K562 (cell line): ENCODE measurements around the gene ST3GAL5. TPM values are rescaled to one million over a fixed set of nuclear protein-coding genes. Genes with fewer than 3 reads are reported as not detected.

ENCODE experiments used
- HDAC8 ChIP-seq: fragments of 450-650 bp; IDR thresholded peaks from 2 replicates; pipeline ENCODE4 v1.6.1; 2016; ENCODE audit warnings: mild to moderate bottlenecking, missing genetic modification characterization, moderate library complexity, missing compliant biosample characterization
- ILF3 ChIP-seq: fragments of 450-650 bp; IDR thresholded peaks from 2 replicates; pipeline ENCODE4 v1.6.1; 2018; ENCODE audit warnings: antibody characterized with exemption, mild to moderate bottlenecking, moderate library complexity, borderline replicate concordance
- KAT2B ChIP-seq: IDR thresholded peaks from one replicate; pipeline ENCODE4 v1.6.1; 2012; ENCODE audit warnings: low read depth, mild to moderate bottlenecking, control low read depth, inconsistent platforms, low read length, moderate library complexity
- ZNF586 ChIP-seq: fragments of 450-650 bp; formaldehyde crosslinking; conservative IDR thresholded peaks from 2 replicates; pipeline ENCODE4 v1.4.0; 2020; ENCODE audit warnings: mild to moderate bottlenecking, moderate library complexity
- ZNF764 ChIP-seq: fragments of 250-450 bp; sonication (Bioruptor Pico); IDR thresholded peaks from 2 replicates; pipeline ENCODE4 v1.4.0; 2020; ENCODE audit warnings: low read depth, mild to moderate bottlenecking, moderate library complexity
- ZNF77 ChIP-seq: fragments of 250-450 bp; sonication (Bioruptor Pico); IDR thresholded peaks from 2 replicates; pipeline ENCODE4 v1.5.0; 2020
- polyA plus RNA-seq, 8 experiments: library from polyadenylated mRNA; depleted of rRNA in 4 of 8; stranded (reverse) in 5 of 8; unstranded in 3 of 8; fragments of >200 nt; fragmentation: Nextera tagmentation in 2 of 8; fragmentation: Illumina TruSeq in 1 of 8; extraction: Ambion mirVana in 2 of 8; extraction: Trizol in 1 of 8; gene quantifications; 2 replicates each; pipeline versions ENCODE4 v1.2.1 to v1.2.3, GENCODE V29; 2011 to 2014; ENCODE audit warnings: inconsistent platforms in 1 of 8, missing spikeins in 1 of 8
- total RNA-seq, 7 experiments: library from RNA; depleted of rRNA in 6 of 7; stranded (reverse); fragments of >200 nt in 6 of 7; fragmentation: Illumina TruSeq in 2 of 7; extraction: Trizol in 2 of 7; gene quantifications; 2 replicates each; pipeline versions ENCODE4 v1.2.1 to v1.2.3, GENCODE V29; 2011 to 2021; ENCODE audit warnings: low replicate concordance in 1 of 7
- TF ChIP-seq, protein P1 (sequence below): fragments of 250-450 bp; sonication (Bioruptor Pico); IDR thresholded peaks from 2 replicates; pipeline ENCODE4 v1.4.0; 2020
- TF ChIP-seq, protein P2 (sequence below): sonication (generic); formaldehyde crosslinking; IDR thresholded peaks from 2 replicates; pipeline ENCODE4 v1.8.1; 2023; ENCODE audit warnings: mild to moderate bottlenecking, missing genetic modification reagents
- TF ChIP-seq, protein P3 (sequence below): fragments of 450-650 bp; IDR thresholded peaks from 2 replicates; pipeline ENCODE4 v1.6.1; 2017; ENCODE audit warnings: antibody characterized with exemption
- TF ChIP-seq, protein P4 (sequence below): sonication (generic); formaldehyde crosslinking; IDR thresholded peaks from 2 replicates; pipeline ENCODE4 v1.4.0; 2020; ENCODE audit warnings: mild to moderate bottlenecking, missing genetic modification reagents
- TF ChIP-seq, protein P5 (sequence below): IDR thresholded peaks from 2 replicates; pipeline ENCODE4 v1.6.1; 2011; ENCODE audit warnings: borderline replicate concordance, low read depth, mild to moderate bottlenecking, moderate library complexity, low read length; ENCODE audit not compliant: insufficient read depth, poor library complexity, severe bottlenecking
- TF ChIP-seq, protein P6 (sequence below): fragments of 450-650 bp; IDR thresholded peaks from 2 replicates; pipeline ENCODE4 v1.6.1; 2017; ENCODE audit warnings: antibody characterized with exemption, mild to moderate bottlenecking

The ST3GAL5 gene
- total and polyA plus RNA-seq, 9 of the 15 experiments (the other 6 are each of a cell fraction or from before 2014, with no cell fraction given) = 1.6 to 10.0 (median 4.2) TPM

DNA sequence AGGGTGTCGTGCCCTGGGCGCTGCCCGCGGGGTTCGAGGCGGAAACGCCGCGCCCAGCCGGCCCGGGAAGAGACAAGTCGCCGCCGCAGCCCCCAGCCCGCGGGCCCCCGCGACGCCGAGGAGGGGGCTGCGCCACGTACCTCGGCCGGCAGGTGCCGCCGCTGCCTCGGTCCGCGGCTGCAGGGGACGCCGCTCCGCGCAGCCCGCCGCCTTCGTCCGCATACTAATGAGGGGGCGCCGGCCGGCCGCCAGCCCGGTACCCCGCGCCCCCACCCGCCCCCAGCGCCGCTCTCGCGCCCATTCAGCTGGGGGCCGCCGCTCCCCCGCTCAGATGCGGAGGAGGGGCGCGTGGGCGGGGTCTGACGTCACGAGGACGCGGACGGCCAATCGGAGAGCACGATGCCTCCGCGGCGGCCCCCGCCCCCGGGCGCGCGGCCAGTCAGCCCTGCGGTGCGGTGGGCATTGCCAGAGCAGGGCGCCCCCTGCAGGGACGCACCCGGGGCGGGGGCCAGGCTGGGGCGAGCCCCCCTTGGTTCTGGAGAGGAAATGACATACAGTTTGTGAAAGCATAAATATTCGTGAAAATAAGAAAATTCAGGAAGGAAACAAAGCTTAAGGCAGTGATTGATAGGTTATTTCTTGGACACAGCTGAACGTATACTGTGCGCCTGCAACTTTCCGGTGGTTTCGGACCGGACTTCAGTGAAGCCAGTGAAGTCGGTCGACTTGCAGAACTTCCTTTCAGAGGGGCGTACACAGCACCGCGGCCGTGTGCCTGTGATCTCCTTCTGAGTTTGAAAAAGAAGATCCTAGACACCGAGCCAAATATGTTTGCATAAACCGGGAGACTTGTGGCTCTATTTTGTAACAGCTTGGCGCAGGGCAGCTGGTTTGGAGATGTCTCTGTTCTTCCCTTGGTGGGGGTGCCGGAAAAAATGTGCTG lies at the start of gene ST3GAL5 (continued):
- TF ChIP-seq, protein P1, sequence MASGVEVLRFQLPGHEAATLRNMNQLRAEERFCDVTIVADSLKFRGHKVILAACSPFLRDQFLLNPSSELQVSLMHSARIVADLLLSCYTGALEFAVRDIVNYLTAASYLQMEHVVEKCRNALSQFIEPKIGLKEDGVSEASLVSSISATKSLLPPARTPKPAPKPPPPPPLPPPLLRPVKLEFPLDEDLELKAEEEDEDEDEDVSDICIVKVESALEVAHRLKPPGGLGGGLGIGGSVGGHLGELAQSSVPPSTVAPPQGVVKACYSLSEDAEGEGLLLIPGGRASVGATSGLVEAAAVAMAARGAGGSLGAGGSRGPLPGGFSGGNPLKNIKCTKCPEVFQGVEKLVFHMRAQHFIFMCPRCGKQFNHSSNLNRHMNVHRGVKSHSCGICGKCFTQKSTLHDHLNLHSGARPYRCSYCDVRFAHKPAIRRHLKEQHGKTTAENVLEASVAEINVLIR = peak; percentile 71
- TF ChIP-seq ILF3 (no peak), HDAC8 (tag) (no peak), ZNF764 (no peak), KAT2B (no peak), ZNF586 (CRISPR knock-in tag) (no peak), ZNF77 (CRISPR knock-in tag) (no peak)
- TF ChIP-seq, protein P2, sequence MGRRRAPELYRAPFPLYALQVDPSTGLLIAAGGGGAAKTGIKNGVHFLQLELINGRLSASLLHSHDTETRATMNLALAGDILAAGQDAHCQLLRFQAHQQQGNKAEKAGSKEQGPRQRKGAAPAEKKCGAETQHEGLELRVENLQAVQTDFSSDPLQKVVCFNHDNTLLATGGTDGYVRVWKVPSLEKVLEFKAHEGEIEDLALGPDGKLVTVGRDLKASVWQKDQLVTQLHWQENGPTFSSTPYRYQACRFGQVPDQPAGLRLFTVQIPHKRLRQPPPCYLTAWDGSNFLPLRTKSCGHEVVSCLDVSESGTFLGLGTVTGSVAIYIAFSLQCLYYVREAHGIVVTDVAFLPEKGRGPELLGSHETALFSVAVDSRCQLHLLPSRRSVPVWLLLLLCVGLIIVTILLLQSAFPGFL (CRISPR knock-in tag) = no peak
- TF ChIP-seq, protein P3, sequence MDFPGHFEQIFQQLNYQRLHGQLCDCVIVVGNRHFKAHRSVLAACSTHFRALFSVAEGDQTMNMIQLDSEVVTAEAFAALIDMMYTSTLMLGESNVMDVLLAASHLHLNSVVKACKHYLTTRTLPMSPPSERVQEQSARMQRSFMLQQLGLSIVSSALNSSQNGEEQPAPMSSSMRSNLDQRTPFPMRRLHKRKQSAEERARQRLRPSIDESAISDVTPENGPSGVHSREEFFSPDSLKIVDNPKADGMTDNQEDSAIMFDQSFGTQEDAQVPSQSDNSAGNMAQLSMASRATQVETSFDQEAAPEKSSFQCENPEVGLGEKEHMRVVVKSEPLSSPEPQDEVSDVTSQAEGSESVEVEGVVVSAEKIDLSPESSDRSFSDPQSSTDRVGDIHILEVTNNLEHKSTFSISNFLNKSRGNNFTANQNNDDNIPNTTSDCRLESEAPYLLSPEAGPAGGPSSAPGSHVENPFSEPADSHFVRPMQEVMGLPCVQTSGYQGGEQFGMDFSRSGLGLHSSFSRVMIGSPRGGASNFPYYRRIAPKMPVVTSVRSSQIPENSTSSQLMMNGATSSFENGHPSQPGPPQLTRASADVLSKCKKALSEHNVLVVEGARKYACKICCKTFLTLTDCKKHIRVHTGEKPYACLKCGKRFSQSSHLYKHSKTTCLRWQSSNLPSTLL = no peak
- TF ChIP-seq, protein P4, sequence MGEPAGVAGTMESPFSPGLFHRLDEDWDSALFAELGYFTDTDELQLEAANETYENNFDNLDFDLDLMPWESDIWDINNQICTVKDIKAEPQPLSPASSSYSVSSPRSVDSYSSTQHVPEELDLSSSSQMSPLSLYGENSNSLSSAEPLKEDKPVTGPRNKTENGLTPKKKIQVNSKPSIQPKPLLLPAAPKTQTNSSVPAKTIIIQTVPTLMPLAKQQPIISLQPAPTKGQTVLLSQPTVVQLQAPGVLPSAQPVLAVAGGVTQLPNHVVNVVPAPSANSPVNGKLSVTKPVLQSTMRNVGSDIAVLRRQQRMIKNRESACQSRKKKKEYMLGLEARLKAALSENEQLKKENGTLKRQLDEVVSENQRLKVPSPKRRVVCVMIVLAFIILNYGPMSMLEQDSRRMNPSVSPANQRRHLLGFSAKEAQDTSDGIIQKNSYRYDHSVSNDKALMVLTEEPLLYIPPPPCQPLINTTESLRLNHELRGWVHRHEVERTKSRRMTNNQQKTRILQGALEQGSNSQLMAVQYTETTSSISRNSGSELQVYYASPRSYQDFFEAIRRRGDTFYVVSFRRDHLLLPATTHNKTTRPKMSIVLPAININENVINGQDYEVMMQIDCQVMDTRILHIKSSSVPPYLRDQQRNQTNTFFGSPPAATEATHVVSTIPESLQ (CRISPR knock-in tag) = no peak
- TF ChIP-seq, protein P5, sequence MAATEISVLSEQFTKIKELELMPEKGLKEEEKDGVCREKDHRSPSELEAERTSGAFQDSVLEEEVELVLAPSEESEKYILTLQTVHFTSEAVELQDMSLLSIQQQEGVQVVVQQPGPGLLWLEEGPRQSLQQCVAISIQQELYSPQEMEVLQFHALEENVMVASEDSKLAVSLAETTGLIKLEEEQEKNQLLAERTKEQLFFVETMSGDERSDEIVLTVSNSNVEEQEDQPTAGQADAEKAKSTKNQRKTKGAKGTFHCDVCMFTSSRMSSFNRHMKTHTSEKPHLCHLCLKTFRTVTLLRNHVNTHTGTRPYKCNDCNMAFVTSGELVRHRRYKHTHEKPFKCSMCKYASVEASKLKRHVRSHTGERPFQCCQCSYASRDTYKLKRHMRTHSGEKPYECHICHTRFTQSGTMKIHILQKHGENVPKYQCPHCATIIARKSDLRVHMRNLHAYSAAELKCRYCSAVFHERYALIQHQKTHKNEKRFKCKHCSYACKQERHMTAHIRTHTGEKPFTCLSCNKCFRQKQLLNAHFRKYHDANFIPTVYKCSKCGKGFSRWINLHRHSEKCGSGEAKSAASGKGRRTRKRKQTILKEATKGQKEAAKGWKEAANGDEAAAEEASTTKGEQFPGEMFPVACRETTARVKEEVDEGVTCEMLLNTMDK = peak; percentile 99
- TF ChIP-seq, protein P6, sequence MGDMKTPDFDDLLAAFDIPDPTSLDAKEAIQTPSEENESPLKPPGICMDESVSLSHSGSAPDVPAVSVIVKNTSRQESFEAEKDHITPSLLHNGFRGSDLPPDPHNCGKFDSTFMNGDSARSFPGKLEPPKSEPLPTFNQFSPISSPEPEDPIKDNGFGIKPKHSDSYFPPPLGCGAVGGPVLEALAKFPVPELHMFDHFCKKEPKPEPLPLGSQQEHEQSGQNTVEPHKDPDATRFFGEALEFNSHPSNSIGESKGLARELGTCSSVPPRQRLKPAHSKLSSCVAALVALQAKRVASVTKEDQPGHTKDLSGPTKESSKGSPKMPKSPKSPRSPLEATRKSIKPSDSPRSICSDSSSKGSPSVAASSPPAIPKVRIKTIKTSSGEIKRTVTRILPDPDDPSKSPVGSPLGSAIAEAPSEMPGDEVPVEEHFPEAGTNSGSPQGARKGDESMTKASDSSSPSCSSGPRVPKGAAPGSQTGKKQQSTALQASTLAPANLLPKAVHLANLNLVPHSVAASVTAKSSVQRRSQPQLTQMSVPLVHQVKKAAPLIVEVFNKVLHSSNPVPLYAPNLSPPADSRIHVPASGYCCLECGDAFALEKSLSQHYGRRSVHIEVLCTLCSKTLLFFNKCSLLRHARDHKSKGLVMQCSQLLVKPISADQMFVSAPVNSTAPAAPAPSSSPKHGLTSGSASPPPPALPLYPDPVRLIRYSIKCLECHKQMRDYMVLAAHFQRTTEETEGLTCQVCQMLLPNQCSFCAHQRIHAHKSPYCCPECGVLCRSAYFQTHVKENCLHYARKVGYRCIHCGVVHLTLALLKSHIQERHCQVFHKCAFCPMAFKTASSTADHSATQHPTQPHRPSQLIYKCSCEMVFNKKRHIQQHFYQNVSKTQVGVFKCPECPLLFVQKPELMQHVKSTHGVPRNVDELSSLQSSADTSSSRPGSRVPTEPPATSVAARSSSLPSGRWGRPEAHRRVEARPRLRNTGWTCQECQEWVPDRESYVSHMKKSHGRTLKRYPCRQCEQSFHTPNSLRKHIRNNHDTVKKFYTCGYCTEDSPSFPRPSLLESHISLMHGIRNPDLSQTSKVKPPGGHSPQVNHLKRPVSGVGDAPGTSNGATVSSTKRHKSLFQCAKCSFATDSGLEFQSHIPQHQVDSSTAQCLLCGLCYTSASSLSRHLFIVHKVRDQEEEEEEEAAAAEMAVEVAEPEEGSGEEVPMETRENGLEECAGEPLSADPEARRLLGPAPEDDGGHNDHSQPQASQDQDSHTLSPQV = 0 out of 2 replicates have a peak, but pooled peaks have one; percentile 73
